Measurements from ENCODE around the gene C22orf39.

GRCh38 chr22:19450363-19451175, 3.1 kb upstream of the C22orf39 start:
- no peak for TF ChIP-seq CTCF (IDR thresholded peaks at IDR 0.05)
- no peak for TF ChIP-seq POLR2A (IDR thresholded peaks at IDR 0.05)

All from Peyer's patch (tissue), 4 donors.